ENCODE data around the gene CAPN3. TPM values are rescaled to one million over a fixed set of nuclear protein-coding genes. Genes with fewer than 3 reads are reported as not detected.
"Not testable (repeated sequence)": the region's sequence is repeated elsewhere in the genome, so short reads cannot be mapped to it uniquely, and the experiment has no call there.

Gene CAPN3
- total RNA-seq: 1 to 10 TPM in 3 of 4 donors, under 1 TPM in 1; 0.82 to 8.8 (median 5.8) TPM

DNA sequence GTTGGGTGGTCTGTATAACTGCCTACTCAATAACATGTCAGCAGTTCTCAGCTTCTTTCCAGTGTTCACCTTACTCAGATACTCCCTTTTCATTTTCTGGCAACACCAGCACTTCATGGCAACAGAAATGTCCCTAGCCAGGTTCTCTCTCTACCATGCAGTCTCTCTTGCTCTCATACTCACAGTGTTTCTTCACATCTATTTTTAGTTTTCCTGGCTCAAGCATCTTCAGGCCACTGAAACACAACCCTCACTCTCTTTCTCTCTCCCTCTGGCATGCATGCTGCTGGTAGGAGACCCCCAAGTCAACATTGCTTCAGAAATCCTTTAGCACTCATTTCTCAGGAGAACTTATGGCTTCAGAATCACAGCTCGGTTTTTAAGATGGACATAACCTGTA is at the start of gene CAPN3:
TSS of gene CAPN3 (plus strand) at position 253 of the 400 bp plus-strand sequence. CDS start 305 bp downstream, outside the sequence.
- H3K36me3 ChIP-seq: peaks cover 0 to 58% (median 0%) of the 10 kb centered on the region in 3 donors
- WGBS, 2 donors: 80 to 84% methylated on average over 1 of the region's 1 CpG
- H3K27ac ChIP-seq: no peak within 1 kb of the TSS
- H3K27me3 ChIP-seq: no peaks in the 10 kb centered on the region
- no peak within 1 kb of the TSS for H3K4me3 ChIP-seq
- no peak for DNase-seq
- intact Hi-C loops (cut with DNase I): no loop called here
- no peaks in the 10 kb centered on the region for H3K9me3 ChIP-seq
- TF ChIP-seq POLR2A (IDR thresholded peaks at IDR 0.05) (no peak), CTCF (IDR thresholded peaks at IDR 0.05) (no peak)
- H3K4me1 ChIP-seq: peaks cover 0 to 4% (median 0%) of the 10 kb centered on the region in 3 donors

DNA sequence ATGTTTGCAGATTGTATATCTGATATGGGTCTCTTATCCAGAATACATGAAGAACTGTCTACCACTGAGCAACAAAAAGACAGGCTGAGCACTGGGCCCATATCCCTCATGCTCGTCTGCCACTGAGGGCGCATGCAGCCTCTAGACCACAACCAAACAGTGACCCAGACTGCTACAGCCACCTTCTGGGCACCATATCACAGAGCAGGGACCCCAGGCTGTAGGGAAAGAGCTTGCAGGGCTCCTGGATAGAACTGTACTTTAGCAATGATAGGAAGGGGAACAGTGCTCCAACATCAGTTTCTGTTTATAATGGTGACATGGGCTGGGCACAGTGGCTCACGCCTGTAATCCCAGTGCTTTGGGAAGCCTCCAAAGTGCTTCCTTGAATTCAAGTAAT is 45.8 kb upstream of the CAPN3 start:
- H3K27ac ChIP-seq: no peak overlapping the region
- no peaks in the 10 kb centered on the region for H3K4me1 ChIP-seq
- H3K4me3 ChIP-seq: no peak overlapping the region
- H3K36me3 ChIP-seq: peaks cover 0 to 81% (median 5%) of the 10 kb centered on the region in 3 donors
- DNase-seq: no peak
- no peak for TF ChIP-seq POLR2A (IDR thresholded peaks at IDR 0.05)
- 45 to 48% methylated on average over 3 of the region's 3 CpGs for WGBS, 2 donors
- no peaks in the 10 kb centered on the region for H3K9me3 ChIP-seq
- H3K27me3 ChIP-seq: no peaks in the 10 kb centered on the region
- intact Hi-C loops (cut with DNase I): no loop called here

DNA sequence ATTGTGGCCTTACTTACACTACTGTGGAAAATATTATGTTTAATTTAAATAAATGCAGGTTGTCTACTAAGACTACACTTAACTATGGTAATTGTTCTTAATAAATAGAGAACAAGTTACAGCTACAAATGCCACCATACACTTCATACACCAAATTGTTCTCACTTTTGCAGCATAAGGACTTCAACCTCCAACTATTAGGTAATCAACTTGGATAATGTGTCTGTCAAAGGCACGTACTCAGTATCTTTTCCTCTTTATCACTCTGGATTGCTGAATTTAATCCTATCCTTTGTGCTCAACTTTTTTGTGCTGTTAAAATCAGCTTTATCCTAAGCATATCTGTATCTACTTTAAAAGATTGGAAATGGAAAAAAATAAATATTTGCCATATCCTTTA is 44.5 kb upstream of the CAPN3 start:
- intact Hi-C loops (cut with DNase I): no loop called here
- Histone ChIP-seq H3K9me3 (no peaks in the 10 kb centered on the region), H3K4me3 (no peak overlapping the region), H3K36me3 (peaks cover 0 to 70% (median 5%) of the 10 kb centered on the region in 3 donors), H3K4me1 (no peaks in the 10 kb centered on the region), H3K27ac (no peak overlapping the region), H3K27me3 (no peaks in the 10 kb centered on the region)
- WGBS, 2 donors: 79 to 100% methylated on average over 1 of the region's 1 CpG
- no peak for TF ChIP-seq CTCF (IDR thresholded peaks at IDR 0.05)
- no peak for TF ChIP-seq POLR2A (IDR thresholded peaks at IDR 0.05)
- no peak for DNase-seq

DNA sequence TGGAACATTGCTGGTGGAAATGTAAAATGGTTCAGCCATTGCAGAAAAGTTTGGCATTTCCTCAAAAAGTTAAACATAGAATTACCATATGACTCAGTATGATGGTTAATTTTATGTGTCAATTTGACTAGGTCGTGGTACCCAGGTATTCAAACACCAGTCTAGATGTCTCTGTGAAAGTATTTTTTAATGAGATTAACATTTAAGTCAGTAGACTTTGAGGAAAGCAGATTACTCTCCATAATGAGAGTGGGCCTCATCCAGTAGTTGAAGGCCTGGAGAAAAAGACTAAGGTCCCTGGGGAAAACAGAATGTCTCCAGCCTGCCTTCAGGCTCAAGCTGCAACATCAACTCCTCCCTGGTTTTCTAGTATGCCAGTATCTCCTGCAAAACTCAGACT is 43.8 kb upstream of the CAPN3 start:
- Histone ChIP-seq H3K36me3 (peaks cover 0 to 65% (median 5%) of the 10 kb centered on the region in 3 donors), H3K4me1 (no peaks in the 10 kb centered on the region), H3K9me3 (no peaks in the 10 kb centered on the region), H3K27ac (no peak overlapping the region), H3K27me3 (no peaks in the 10 kb centered on the region), H3K4me3 (no peak overlapping the region)
- DNase-seq: no peak
- WGBS, 2 donors: 43 to 57% methylated on average over 1 of the region's 1 CpG
- TF ChIP-seq CTCF (IDR thresholded peaks at IDR 0.05) (no peak), POLR2A (IDR thresholded peaks at IDR 0.05) (no peak)
- intact Hi-C loops (cut with DNase I): no loop called here

DNA sequence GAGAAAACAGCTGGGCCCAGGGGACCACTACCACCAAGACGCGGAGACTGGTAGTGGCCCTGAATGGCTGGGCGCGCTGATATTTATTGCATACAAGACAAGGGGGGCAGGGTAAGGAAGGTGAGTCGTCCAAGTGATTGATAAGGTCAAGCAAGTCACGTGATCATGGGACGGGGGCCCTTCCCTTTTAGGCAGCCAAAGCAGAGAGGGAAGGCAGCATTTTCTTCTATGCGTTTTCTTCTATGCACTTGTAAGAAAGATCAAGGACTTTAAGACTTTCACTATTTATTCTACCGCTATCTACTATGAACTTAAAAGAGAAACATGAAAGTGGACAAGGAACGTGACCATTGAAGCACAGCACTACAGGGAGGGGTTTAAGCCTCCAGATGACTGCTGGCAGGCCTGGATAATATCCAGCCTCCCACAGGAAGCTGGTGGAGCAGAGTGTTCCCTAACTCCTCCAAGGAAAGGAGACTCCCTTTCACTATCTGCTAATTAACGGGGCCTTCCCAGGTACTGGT is 43.0 kb upstream of the CAPN3 start:
- not testable (repeated sequence) for H3K27ac ChIP-seq, DNase-seq, H3K4me1 ChIP-seq

DNA sequence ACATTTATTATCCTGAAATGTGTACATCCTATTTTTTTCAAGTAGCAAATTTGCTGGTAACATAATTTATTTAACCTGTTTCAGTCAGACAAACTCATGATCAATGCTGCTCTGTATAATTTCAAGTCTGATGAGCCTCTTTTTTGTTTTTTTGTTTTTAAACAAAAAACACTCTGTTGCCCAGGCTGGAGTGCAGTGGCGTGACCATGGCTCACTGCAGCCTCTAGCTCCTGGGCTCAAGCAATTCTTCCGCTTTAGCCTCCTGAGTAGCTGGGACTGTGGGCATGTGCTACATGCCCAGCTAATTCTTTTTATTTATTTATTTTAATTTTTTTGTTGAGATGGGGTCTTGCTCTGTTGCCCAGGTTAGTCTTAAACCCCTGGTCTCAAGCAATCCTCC is 40.1 kb upstream of the CAPN3 start:
- no peak for DNase-seq
- intact Hi-C loops (cut with DNase I): no loop called here
- Histone ChIP-seq H3K9me3 (no peaks in the 10 kb centered on the region), H3K4me3 (no peak overlapping the region), H3K27ac (no peak overlapping the region), H3K27me3 (no peaks in the 10 kb centered on the region), H3K36me3 (peaks cover 5 to 62% (median 13%) of the 10 kb centered on the region in 3 donors), H3K4me1 (no peaks in the 10 kb centered on the region)
- TF ChIP-seq CTCF (IDR thresholded peaks at IDR 0.05): no peak
- no peak for TF ChIP-seq POLR2A (IDR thresholded peaks at IDR 0.05)
- WGBS, 2 donors: 89 to 96% methylated on average over 2 of the region's 2 CpGs

More for the DNA sequence above, 43.0 kb upstream of the CAPN3 start:
- H3K4me3 ChIP-seq; H3K9me3 ChIP-seq; intact Hi-C loops (cut with DNase I); H3K27me3 ChIP-seq: not testable (repeated sequence)
- 70 to 75% methylated on average over 11 of the region's 11 CpGs for WGBS, 2 donors
- H3K36me3 ChIP-seq: peaks cover 0 to 62% (median under 1%) of the 10 kb centered on the region in 3 donors

All from esophagus squamous epithelium (tissue), 5 donors.